Endothelial cell of umbilical vein (primary cell): ENCODE measurements around the gene FRMD6. TPM values are rescaled to one million over a fixed set of nuclear protein-coding genes. Genes with fewer than 3 reads are reported as not detected.
"Not testable (repeated sequence)": the region's sequence is repeated elsewhere in the genome, so short reads cannot be mapped to it uniquely, and the experiment has no call there.

Experiments used
- BruUV-seq: library from RNA; stranded (reverse); fragments of 400-500 nt; replicated peaks from 2 replicates; lab custom pipeline; 2021; lab: Mats Ljungman, UMichigan
- CTCF ChIA-PET: fragments of 300-600, 350-600 bp; sonication (Branson Sonifier 250); formaldehyde crosslinking; loops from one replicate; lab custom pipeline; 2021; ENCODE audit warnings: antibody characterized with exemption, inconsistent platforms; lab: Charles Lee
- POLR2A ChIA-PET: fragments of 300-600, 350-600 bp; sonication (Branson Sonifier 250); formaldehyde crosslinking; loops from one replicate; lab custom pipeline; 2021; ENCODE audit warnings: antibody characterized with exemption, inconsistent platforms; lab: Charles Lee
- DNase-seq: peaks from one replicate; pipeline ENCODE4 v3.0.0-alpha.2; 2011; ENCODE audit warnings: low read depth, low spot score
- FAIRE-seq: peaks from 2 replicates; lab custom pipeline; 2011; peaks lifted over from hg19 to GRCh38; lab: Jason Lieb, UNC
- H2AFZ ChIP-seq: 2 replicates; pipeline ENCODE4 v1.6.0; 2012; ENCODE audit warnings: low read depth, low read length, control low read depth, inconsistent platforms
- H3K27ac ChIP-seq: 2 replicates; pipeline ENCODE4 v1.5.1; 2011; ENCODE audit warnings: low read depth, mild to moderate bottlenecking, control low read depth, low read length, moderate library complexity; ENCODE audit not compliant: insufficient read depth
- H3K27me3 ChIP-seq, 2 experiments: 2 replicates each; pipeline versions ENCODE4 v1.6.0 to v1.6.1; 2011; ENCODE audit warnings: low read length in 2 of 2, mixed read lengths in 1 of 2; ENCODE audit not compliant: control insufficient read depth in 2 of 2, insufficient read depth in 2 of 2
- H3K36me3 ChIP-seq, 2 experiments: 2 replicates in 1 of 2; 3 replicates in 1 of 2; pipeline ENCODE4 v1.5.1; 2011; ENCODE audit warnings: low read length in 2 of 2, mild to moderate bottlenecking in 1 of 2, moderate library complexity in 1 of 2; ENCODE audit not compliant: control insufficient read depth in 2 of 2, insufficient read depth in 2 of 2; ENCODE audit errors: extremely low read depth in 1 of 2
- H3K4me1 ChIP-seq: 3 replicates; pipeline ENCODE4 v1.5.1; 2011; ENCODE audit warnings: mild to moderate bottlenecking, low read length; ENCODE audit not compliant: control insufficient read depth, insufficient read depth; ENCODE audit errors: extremely low read depth
- H3K4me2 ChIP-seq: 2 replicates; pipeline ENCODE4 v1.6.1; 2011; ENCODE audit warnings: low read length, control low read depth, mixed read lengths; ENCODE audit not compliant: insufficient read depth
- H3K4me3 ChIP-seq, 3 experiments: fragments of 200-600 bp in 1 of 3; sonication (generic), shearing (Covaris generic) in 1 of 3; replicated peaks in 1 of 3; 2 replicates each; pipeline ENCODE4 v1.5.1; 2011 to 2016; ENCODE audit warnings: control low read depth in 3 of 3, low read length in 3 of 3, mild to moderate bottlenecking in 2 of 3, inconsistent platforms in 1 of 3, low read depth in 1 of 3, moderate library complexity in 1 of 3; ENCODE audit not compliant: insufficient read depth in 1 of 3
- H3K79me2 ChIP-seq: 2 replicates; pipeline ENCODE4 v1.6.0; 2012; ENCODE audit warnings: low read length, inconsistent platforms; ENCODE audit not compliant: control insufficient read depth, insufficient read depth
- H3K9ac ChIP-seq: replicated peaks from 2 replicates; pipeline ENCODE3; 2011; ENCODE audit warnings: low read length, control low read depth; ENCODE audit not compliant: insufficient read depth; ENCODE audit errors: extremely low read depth
- H3K9me1 ChIP-seq: replicated peaks from 3 replicates; pipeline ENCODE4 v1.6.0; 2011; ENCODE audit warnings: mild to moderate bottlenecking, low read length; ENCODE audit not compliant: control insufficient read depth, insufficient read depth; ENCODE audit errors: extremely low read depth
- H3K9me3 ChIP-seq: replicated peaks from 2 replicates; pipeline ENCODE4 v1.5.1; 2012; ENCODE audit warnings: low read length, inconsistent platforms; ENCODE audit not compliant: control insufficient read depth, insufficient read depth
- H4K20me1 ChIP-seq: replicated peaks from 2 replicates; pipeline ENCODE3; 2011; ENCODE audit warnings: mild to moderate bottlenecking, low read length; ENCODE audit not compliant: control insufficient read depth, insufficient read depth; ENCODE audit errors: extremely low read depth
- JUN ChIP-seq: IDR thresholded peaks from 2 replicates; pipeline ENCODE4 v1.6.1; 2011; ENCODE audit warnings: borderline replicate concordance, low read depth; ENCODE audit not compliant: insufficient read length, insufficient read depth
- dilution Hi-C: fragments of 300-500 bp; cut with MboI; formaldehyde crosslinking; loops from one replicate; pipeline ENCODE4 v1.15.0; 2019; ENCODE audit warnings: low sequenced_read_pairs; ENCODE audit not compliant: extremely low pct_ligation_motif_present
- intact Hi-C: fragments of 100-400 bp; cut with micrococcal nuclease; formaldehyde crosslinking; loops from one replicate; pipeline ENCODE4 v1.10.0; 2022
- polyA plus RNA-seq, 4 experiments: library from polyadenylated mRNA; depleted of rRNA in 3 of 4; stranded (reverse) in 3 of 4; unstranded in 1 of 4; fragments of >200 nt; gene quantifications; 2 replicates each; pipeline versions ENCODE4 v1.2.1 to v1.2.3, GENCODE V29; 2011 to 2012; ENCODE audit warnings: missing spikeins in 1 of 4
- total RNA-seq: library from RNA; stranded (reverse); gene quantifications from 2 replicates; pipeline ENCODE4 v1.2.3, GENCODE V29; 2021
- TF ChIP-seq, protein P1 (sequence below), 2 donors: IDR thresholded peaks; 1 replicate in 1 of 2; 2 replicates in 1 of 2; pipeline ENCODE4 v1.5.1; 2011; ENCODE audit warnings: low read length in 2 of 2, mild to moderate bottlenecking in 2 of 2, moderate library complexity in 2 of 2, control low read depth in 1 of 2, inconsistent platforms in 1 of 2, low read depth in 1 of 2; ENCODE audit not compliant: insufficient read depth in 1 of 2; ENCODE audit errors: extremely low read depth in 1 of 2
- TF ChIP-seq, protein P2 (sequence below): IDR thresholded peaks from 2 replicates; pipeline ENCODE4 v1.6.1; 2011; ENCODE audit not compliant: insufficient read depth, insufficient read length

FRMD6 gene
- total and polyA plus RNA-seq, 2 donors (not counting 3 experiments of a cell fraction or from before 2014, with no cell fraction given): 69.0 to 97.1 TPM

- dilution Hi-C loops, FAIRE-seq, H3K36me3 ChIP-seq, BruUV-seq, H3K9me1 ChIP-seq, H3K4me3 ChIP-seq, H2AFZ ChIP-seq, H3K27ac ChIP-seq, H3K4me2 ChIP-seq, CTCF ChIA-PET, H4K20me1 ChIP-seq, H3K79me2 ChIP-seq, H3K9ac ChIP-seq, intact Hi-C loops, H3K9me3 ChIP-seq, H3K4me1 ChIP-seq, POLR2A ChIA-PET, H3K27me3 ChIP-seq, DNase-seq: not testable (repeated sequence)
Measured at GRCh38 chr14:51757756-51758155, 106.0 kb downstream of the FRMD6 start.

- BruUV-seq: no TSS peak
- POLR2A ChIA-PET: no interaction called here
Measured at GRCh38 chr14:51759950-51760349, 108.2 kb downstream of the FRMD6 start.

DNA sequence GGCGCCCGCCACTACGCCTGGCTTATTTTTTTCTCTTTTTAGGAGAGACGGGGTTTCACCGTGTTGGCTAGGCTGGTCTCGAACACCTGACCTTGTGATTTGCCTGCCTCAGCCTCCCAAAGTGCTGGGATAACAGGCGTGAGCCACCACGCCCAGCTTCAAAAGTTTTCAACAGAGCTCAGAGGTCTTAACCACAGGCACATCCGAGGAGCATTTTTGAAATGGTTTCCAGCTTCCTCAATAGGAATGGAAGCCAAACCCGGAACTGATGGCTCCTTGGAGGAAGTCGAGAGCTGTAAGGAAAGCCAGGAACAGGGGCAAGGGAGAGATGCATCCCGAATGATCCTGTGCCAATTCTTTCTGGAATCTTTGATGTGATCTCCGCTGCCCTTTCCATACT is 114.0 kb downstream of the FRMD6 start:
- H3K79me2 ChIP-seq, CTCF ChIA-PET, H2AFZ ChIP-seq, dilution Hi-C loops, H3K4me3 ChIP-seq, H3K27me3 ChIP-seq, H3K9me1 ChIP-seq, DNase-seq, BruUV-seq, H3K36me3 ChIP-seq, H3K4me1 ChIP-seq, H3K27ac ChIP-seq, intact Hi-C loops, FAIRE-seq, H3K9me3 ChIP-seq, H3K4me2 ChIP-seq, POLR2A ChIA-PET, H3K9ac ChIP-seq, H4K20me1 ChIP-seq: not testable (repeated sequence)

More at GRCh38 chr14:51759950-51760349, 108.2 kb downstream of the FRMD6 start:
- H3K4me3 ChIP-seq: no peak overlapping the region
- FAIRE-seq: no peak
- H3K9me1 ChIP-seq: no peaks in the 10 kb centered on the region
- H3K9me3 ChIP-seq: no peaks in the 10 kb centered on the region
- no peak overlapping the region for H3K9ac ChIP-seq
- H4K20me1 ChIP-seq: no peaks in the 10 kb centered on the region
- H3K27ac ChIP-seq: no peak overlapping the region
- H2AFZ ChIP-seq: no peak overlapping the region
- no peaks in the 10 kb centered on the region for H3K79me2 ChIP-seq
- no peaks in the 10 kb centered on the region for H3K4me1 ChIP-seq
- dilution Hi-C loops: no loop called here
- no peak overlapping the region for H3K4me2 ChIP-seq
- no peaks in the 10 kb centered on the region for H3K27me3 ChIP-seq
- no peak for DNase-seq
- no peaks in the 10 kb centered on the region for H3K36me3 ChIP-seq
- CTCF ChIA-PET: no interaction called here
- TF ChIP-seq, protein P1, sequence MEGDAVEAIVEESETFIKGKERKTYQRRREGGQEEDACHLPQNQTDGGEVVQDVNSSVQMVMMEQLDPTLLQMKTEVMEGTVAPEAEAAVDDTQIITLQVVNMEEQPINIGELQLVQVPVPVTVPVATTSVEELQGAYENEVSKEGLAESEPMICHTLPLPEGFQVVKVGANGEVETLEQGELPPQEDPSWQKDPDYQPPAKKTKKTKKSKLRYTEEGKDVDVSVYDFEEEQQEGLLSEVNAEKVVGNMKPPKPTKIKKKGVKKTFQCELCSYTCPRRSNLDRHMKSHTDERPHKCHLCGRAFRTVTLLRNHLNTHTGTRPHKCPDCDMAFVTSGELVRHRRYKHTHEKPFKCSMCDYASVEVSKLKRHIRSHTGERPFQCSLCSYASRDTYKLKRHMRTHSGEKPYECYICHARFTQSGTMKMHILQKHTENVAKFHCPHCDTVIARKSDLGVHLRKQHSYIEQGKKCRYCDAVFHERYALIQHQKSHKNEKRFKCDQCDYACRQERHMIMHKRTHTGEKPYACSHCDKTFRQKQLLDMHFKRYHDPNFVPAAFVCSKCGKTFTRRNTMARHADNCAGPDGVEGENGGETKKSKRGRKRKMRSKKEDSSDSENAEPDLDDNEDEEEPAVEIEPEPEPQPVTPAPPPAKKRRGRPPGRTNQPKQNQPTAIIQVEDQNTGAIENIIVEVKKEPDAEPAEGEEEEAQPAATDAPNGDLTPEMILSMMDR (IDR thresholded peaks at IDR 0.05; ENCODE audit: extremely low read depth in 1 of 2, insufficient read depth in 1 of 2, low read depth in 1 of 2, low read length in 2 of 2): no peak
- no peak for TF ChIP-seq JUN
- TF ChIP-seq, protein P2, sequence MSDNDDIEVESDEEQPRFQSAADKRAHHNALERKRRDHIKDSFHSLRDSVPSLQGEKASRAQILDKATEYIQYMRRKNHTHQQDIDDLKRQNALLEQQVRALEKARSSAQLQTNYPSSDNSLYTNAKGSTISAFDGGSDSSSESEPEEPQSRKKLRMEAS: no peak
- intact Hi-C loops: no loop called here
